Cardiac ventricle fibroblast (primary cell): ENCODE measurements around the gene THUMPD2. TPM values are rescaled to one million over a fixed set of nuclear protein-coding genes. Genes with fewer than 3 reads are reported as not detected.

Experiments
- total RNA-seq: library from RNA; depleted of rRNA; stranded (reverse); fragments of >200 nt; gene quantifications from 2 replicates; pipeline ENCODE4 v1.2.3, GENCODE V29; 2015

The THUMPD2 gene
- 3.3 and 4.1 TPM in 2 replicates for total RNA-seq

GRCh38 chr2:39778775-39779340, at the start of gene THUMPD2:
Gene THUMPD2 (minus strand): TSS chr2:39779258. CDS start chr2:39779239, 19 bp downstream.

Other genes starting within 250 kb of the THUMPD2 start
- 0.25 and 1.0 TPM in 2 replicates for gene TMEM178A, start 113.3 kb downstream of the THUMPD2 start, total RNA-seq